ENCODE measurements around the gene C17orf100. TPM values are rescaled to one million over a fixed set of nuclear protein-coding genes. Genes with fewer than 3 reads are reported as not detected.

Gene C17orf100
- total RNA-seq, 2 experiments from 2014 or later: 2.4 to 5.2 TPM

- peaks cover 86% of the 10 kb centered on the region for H3K36me3 ChIP-seq (ENCODE audit: insufficient read depth, low read length)
- DNase-seq (ENCODE audit: low spot score): no peak
- H4K20me1 ChIP-seq (ENCODE audit: insufficient read depth, low read length): no peaks in the 10 kb centered on the region
- H3K79me2 ChIP-seq (ENCODE audit: insufficient read depth, low read depth, low read length): no peaks in the 10 kb centered on the region
- intact Hi-C loops (cut with micrococcal nuclease; ENCODE audit: unreplicated experiment): no loop called here
- no peaks in the 10 kb centered on the region for H3K4me1 ChIP-seq (ENCODE audit: insufficient read depth, low read length, poor library complexity, severe bottlenecking)
- H3K27ac ChIP-seq (ENCODE audit: low read depth, low read length, poor library complexity, severe bottlenecking): no peak overlapping the region
- no peak overlapping the region for H3K4me2 ChIP-seq (ENCODE audit: low read length)
- POLR2A ChIA-PET: no interaction called here
- H3K9me2 ChIP-seq (ENCODE audit: insufficient read depth, low read length): no peaks in the 10 kb centered on the region
- no peak overlapping the region for H2AFZ ChIP-seq (ENCODE audit: low read length)
- no peak for TF ChIP-seq EZH2phosphoT487 (IDR thresholded peaks at IDR 0.05; ENCODE audit: borderline replicate concordance, low read depth, low read length)
- no peak for TF ChIP-seq CTCF (conservative IDR thresholded peaks at IDR 0.05; ENCODE audit: low read length)
- no TSS peak for BruUV-seq (replicated peaks)
- CTCF ChIA-PET (ENCODE audit: unreplicated experiment): no interaction called here
- H3K4me3 ChIP-seq (ENCODE audit: low read depth, low read length, poor library complexity, severe bottlenecking): no peak overlapping the region
- no peaks in the 10 kb centered on the region for H3K9me3 ChIP-seq (ENCODE audit: low read length)
Measured at GRCh38 chr17:6626616-6627015, 24.9 kb upstream of the C17orf100 start.

- peaks cover 83% of the 10 kb centered on the region for H3K36me3 ChIP-seq (ENCODE audit: insufficient read depth, low read length)
- H3K9me2 ChIP-seq (ENCODE audit: insufficient read depth, low read length): no peaks in the 10 kb centered on the region
- H3K9me3 ChIP-seq (ENCODE audit: low read length): no peaks in the 10 kb centered on the region
- no peak for DNase-seq (ENCODE audit: low spot score)
- H4K20me1 ChIP-seq (ENCODE audit: insufficient read depth, low read length): no peaks in the 10 kb centered on the region
- no peak overlapping the region for H3K4me3 ChIP-seq (ENCODE audit: low read depth, low read length, poor library complexity, severe bottlenecking)
- CTCF ChIA-PET (ENCODE audit: unreplicated experiment): no interaction called here
- intact Hi-C loops (cut with micrococcal nuclease; ENCODE audit: unreplicated experiment): no loop called here
- POLR2A ChIA-PET: no interaction called here
- H3K4me1 ChIP-seq (ENCODE audit: insufficient read depth, low read length, poor library complexity, severe bottlenecking): no peaks in the 10 kb centered on the region
- no peaks in the 10 kb centered on the region for H3K79me2 ChIP-seq (ENCODE audit: insufficient read depth, low read depth, low read length)
- TF ChIP-seq CTCF (conservative IDR thresholded peaks at IDR 0.05; ENCODE audit: low read length): no peak
- no peak for TF ChIP-seq EZH2phosphoT487 (IDR thresholded peaks at IDR 0.05; ENCODE audit: borderline replicate concordance, low read depth, low read length)
- BruUV-seq (replicated peaks): no TSS peak
- H3K4me2 ChIP-seq (ENCODE audit: low read length): no peak overlapping the region
- H2AFZ ChIP-seq (ENCODE audit: low read length): no peak overlapping the region
- H3K27ac ChIP-seq (ENCODE audit: low read depth, low read length, poor library complexity, severe bottlenecking): no peak overlapping the region
Measured at GRCh38 chr17:6627019-6627418, 24.5 kb upstream of the C17orf100 start.

- no TSS peak for BruUV-seq (replicated peaks)
- H2AFZ ChIP-seq (ENCODE audit: low read length): no peak overlapping the region
- H3K4me2 ChIP-seq (ENCODE audit: low read length): no peak overlapping the region
- no peaks in the 10 kb centered on the region for H4K20me1 ChIP-seq (ENCODE audit: insufficient read depth, low read length)
- no peaks in the 10 kb centered on the region for H3K79me2 ChIP-seq (ENCODE audit: insufficient read depth, low read depth, low read length)
- H3K27ac ChIP-seq (ENCODE audit: low read depth, low read length, poor library complexity, severe bottlenecking): no peak overlapping the region
- intact Hi-C loops (cut with micrococcal nuclease; ENCODE audit: unreplicated experiment): no loop called here
- ChIA-PET POLR2A (no interaction called here), CTCF (ENCODE audit: unreplicated experiment) (no interaction called here)
- no peaks in the 10 kb centered on the region for H3K4me1 ChIP-seq (ENCODE audit: insufficient read depth, low read length, poor library complexity, severe bottlenecking)
- DNase-seq (ENCODE audit: low spot score): no peak
- H3K36me3 ChIP-seq (ENCODE audit: insufficient read depth, low read length): peaks cover 78% of the 10 kb centered on the region
- H3K4me3 ChIP-seq (ENCODE audit: low read depth, low read length, poor library complexity, severe bottlenecking): no peak overlapping the region
- no peaks in the 10 kb centered on the region for H3K9me2 ChIP-seq (ENCODE audit: insufficient read depth, low read length)
- peaks cover 7% of the 10 kb centered on the region; the same call in 1 of the 2 replicates for H3K9me3 ChIP-seq (ENCODE audit: low read length)
- no peak for TF ChIP-seq EZH2phosphoT487 (IDR thresholded peaks at IDR 0.05; ENCODE audit: borderline replicate concordance, low read depth, low read length)
Measured at GRCh38 chr17:6630390-6630789, 21.2 kb upstream of the C17orf100 start.
